GM21825 (cell line): ENCODE data around the gene LCN2.
"Not testable (repeated sequence)": the region's sequence is repeated elsewhere in the genome, so short reads cannot be mapped to it uniquely, and the experiment has no call there.

Experiments
- ATAC-seq: cut with Tn5 transposase; IDR thresholded peaks from one replicate; pipeline ENCODE4 v1.9.1; 2021; ENCODE audit warnings: mild to moderate bottlenecking, moderate library complexity; ENCODE audit not compliant: unreplicated experiment

Gene LCN2

DNA sequence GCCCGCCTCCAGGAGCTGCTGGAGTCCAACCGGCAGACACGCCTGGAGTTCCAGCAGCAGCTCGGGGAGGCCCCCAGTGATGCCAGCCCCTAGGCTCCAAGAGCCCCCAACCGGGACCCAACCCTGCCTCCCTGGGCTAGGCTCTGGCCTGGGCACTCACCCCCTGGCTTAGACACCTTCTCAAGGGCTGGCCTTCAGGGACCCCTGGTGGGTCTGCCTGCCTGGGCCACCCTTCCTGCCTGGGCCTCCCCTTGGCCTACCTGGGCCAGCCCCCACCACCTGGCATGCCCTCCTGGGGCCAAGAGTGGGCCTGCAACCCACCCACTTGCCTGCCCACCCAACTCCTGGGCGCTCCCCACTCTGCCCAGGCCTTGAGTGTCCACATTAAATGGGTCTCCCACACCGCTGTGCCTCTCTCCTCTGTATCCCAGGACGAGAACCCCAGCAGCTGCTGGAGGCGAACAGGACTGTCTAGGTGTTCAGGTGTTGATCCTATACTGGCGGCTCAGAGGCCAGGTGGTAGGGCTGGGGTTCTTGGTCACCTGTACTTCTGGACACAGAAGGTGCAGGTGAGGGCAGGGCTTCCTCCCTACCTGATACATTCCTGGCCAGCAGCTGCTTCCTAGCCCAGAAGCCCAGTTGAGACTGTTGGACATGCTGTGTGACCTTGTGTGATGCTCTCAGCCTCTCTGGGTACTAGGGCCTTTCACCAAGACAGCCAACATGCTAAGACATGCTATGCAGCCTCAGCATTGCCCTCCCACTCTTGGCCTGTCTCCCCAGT is 14.5 kb downstream of the LCN2 start:
- ATAC-seq: no peak

DNA sequence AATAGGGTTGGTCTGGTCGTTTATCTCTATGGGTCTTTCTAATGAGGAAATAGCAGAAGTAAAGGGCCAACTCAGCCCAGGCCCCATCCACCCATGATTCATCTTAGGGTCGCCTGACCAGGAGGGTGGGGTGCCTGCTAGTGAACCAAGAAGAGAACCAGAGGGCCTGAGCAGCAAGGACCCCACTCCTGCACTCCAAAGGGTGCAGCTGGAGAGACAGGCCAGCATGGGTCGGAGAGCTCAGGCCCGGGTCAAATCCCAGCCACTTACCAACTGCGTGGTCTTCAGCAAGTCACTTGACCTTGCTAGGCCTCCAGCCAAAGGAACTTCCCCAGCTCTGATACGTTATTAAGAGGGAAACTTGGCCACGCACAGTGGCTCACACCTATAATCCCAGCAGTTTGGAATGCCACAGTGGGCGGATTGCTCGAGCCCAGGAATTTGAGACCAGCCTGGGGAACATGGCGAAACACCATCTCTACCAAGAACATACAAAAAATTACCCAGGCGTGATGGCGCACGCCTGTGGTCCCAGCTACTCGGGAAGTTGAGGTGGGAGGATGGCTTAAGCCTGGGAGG is 15.1 kb downstream of the LCN2 start:
- no peak for ATAC-seq

- ATAC-seq: no peak
Measured at GRCh38 chr9:128166169-128166568, 16.9 kb downstream of the LCN2 start.

GRCh38 chr9:128167209-128167608 is 18.0 kb downstream of the LCN2 start:
- ATAC-seq: no peak

GRCh38 chr9:128168731-128169308 is 19.6 kb downstream of the LCN2 start:
- no peak for ATAC-seq

- no peak for ATAC-seq
Measured at GRCh38 chr9:128169492-128169891, 20.2 kb downstream of the LCN2 start.

DNA sequence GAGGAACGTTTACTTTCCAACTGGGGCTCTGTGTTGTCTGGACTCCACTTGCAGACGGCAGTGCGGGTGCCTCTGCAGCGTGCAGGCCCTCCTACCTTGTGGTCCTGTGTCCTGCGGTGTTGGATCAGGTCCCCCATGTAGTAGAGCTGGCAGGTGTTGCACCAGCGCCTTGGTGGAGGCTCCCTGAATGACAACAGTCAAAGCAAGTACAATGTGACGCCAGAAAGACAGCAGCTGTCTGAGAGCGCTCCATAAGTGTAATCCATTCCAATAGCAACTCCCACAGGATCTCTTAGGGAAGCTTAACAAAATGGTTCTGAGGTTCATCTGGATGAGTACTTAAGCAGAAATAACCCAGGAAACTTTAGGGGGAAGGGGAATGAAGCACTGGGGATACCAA is 20.7 kb downstream of the LCN2 start:
- no peak for ATAC-seq

DNA sequence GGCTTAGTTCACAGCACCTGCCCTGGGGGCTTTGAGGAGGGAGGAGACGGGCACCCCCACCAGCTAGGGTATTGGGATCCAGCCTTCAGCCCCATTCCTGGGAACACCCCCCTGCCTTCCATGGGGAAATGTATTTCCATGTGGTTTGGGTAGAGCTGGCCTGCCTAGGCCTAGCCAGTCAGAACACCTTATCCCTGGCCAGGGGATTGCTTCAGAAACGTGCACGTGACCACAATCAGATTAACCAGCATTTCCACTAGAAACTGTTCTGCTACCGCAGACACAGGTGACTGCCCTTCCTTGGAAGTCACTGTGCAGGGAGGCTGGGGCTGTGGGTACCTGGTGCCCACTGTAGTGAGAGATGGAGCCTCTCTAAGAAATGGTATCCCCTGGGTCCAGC is 24.8 kb downstream of the LCN2 start:
- no peak for ATAC-seq

DNA sequence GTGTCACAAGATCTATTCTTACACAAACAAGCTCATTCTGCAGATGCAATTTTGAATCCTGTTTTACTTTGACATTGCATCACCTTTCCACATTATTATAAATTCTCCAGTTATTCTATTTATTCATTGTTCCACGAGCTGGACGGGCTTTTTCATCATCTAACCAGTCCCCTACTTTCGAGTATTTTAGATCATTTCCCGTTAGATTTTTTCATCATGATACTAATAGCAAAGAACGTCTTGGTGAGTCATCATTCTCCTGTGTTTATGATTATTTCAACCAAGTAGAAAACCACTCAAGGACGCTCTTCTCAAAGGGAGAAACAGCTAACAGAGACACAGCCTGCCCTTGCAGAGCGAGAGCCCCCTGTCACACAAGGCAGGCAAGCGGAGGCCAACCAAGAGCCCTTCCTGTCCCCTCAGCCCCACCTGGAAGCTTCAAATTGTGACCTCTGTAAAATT is 25.9 kb downstream of the LCN2 start:
- ATAC-seq: no peak

DNA sequence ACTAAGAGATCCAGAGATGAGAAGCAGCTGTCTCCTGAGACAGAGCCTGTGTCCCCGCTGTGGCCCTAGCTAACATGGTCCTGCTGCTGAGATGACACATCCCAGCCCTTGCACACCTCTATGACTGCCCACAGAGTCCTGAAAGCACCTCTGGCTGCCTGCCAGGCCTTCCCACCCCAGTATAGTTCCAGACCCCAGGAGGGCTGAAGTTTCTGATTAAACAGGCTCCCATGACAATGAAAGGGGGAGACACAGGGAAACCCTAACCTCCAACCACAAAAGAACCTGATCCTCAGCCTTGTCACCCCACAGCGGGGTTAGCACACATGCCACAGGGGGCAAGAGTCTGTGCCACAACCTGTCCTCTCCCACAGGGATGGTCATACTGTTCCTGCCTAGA is 26.5 kb downstream of the LCN2 start:
- ATAC-seq: no peak

DNA sequence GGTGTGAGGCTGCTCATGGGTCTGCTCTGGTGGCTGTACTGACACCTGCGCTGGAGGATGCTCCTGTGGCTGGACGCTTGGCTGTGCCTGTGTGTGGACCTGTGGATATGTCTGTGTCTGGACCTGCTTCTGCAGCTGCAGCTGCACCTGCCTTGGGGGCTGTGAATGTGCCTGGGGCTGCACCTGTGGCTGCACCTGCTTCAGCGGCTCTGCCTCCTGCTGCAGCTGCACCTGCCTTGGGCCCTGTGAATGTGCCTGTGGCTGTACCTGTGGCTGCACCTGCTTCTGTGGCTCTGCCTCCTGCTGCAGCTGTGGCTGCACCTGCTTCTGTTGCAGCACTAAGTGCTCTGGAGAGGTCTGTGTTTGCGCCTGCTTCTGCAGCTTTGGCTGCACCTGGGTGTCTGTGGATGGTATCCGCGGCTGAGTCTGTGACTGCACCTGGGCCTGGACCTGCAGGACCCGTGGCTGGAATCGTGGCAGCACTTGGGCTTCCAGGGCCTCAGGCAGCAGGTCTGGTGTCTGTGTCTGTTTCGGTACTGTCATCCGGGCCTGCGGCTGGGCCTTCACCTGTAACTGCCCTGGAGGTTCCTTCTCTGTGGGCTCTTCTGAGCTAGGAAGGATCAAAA is 29.7 kb downstream of the LCN2 start:
- ATAC-seq: no peak

GRCh38 chr9:128180001-128180400 is 30.7 kb downstream of the LCN2 start:
- ATAC-seq: no peak

GRCh38 chr9:128180447-128180846 is 31.2 kb downstream of the LCN2 start:
- no peak for ATAC-seq

GRCh38 chr9:128181480-128181879 is 32.2 kb downstream of the LCN2 start:
- ATAC-seq: not testable (repeated sequence)

- no peak for ATAC-seq
Measured at GRCh38 chr9:128182893-128183588, 33.8 kb downstream of the LCN2 start.

DNA sequence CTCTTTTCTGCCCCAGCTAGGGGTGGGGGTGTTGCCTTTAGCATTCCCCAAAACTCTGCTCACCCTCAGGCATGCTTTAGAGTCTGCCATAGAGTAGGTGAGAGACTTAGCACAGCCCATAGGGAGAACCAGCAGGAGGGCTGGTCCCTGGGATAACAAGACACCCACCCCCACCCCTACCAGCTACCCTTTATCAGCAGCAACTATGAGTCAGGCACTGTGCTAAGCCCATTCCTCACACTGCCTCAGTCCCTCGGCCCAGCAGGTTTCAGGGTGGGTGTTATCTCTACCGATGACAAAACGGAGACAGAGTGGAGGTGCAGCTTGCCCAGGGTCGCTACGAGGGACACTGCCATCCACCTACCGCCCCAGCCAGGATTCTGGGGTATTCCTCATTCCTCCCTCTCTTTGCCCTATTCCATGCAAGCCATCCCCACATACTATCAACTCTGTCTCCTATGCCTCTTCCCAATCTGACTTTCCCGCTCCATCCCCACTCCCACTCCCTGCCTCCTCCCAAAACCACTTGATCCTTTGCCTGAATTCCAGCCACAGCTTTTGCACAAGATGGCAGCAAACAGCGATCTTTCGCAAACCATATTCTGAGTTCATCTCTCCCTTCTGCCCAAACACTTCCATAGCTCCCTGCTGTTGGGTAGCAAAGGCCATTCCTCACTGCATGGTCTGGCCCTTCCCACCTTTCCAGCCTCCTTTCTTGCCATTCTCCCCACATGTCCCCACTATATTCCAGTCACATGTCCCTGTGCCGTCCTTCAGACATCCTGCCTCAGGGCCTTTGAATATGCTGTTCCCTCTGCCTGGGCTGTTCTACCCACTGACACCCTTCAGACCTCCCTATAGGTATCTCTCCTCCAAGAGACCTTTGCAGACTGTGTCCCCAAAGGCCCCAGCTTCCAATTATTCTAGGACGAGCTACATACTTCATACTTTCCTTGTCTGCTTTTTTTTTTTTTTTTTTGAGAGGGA is 37.0 kb downstream of the LCN2 start:
- no peak for ATAC-seq

DNA sequence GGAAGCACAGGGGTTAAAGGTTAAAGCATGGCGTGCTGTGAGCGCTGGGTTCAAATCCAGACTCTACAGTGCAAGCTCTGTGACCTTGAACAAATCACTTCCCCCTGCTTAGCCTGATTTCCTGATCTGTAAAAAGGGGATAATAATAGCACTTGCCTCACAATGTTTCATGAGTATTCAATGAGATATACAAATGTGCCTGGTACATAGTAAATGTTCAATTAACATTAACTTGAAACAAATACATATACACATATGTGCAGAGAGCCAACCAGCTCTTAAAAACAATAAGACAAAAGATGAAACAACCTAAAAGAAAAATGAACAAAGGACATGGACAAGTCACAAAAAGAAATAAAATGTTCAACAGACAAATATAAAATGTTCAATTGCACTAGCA is 38.1 kb downstream of the LCN2 start:
- ATAC-seq: no peak

- ATAC-seq: no peak
Measured at GRCh38 chr9:128188209-128188608, 39.0 kb downstream of the LCN2 start.

DNA sequence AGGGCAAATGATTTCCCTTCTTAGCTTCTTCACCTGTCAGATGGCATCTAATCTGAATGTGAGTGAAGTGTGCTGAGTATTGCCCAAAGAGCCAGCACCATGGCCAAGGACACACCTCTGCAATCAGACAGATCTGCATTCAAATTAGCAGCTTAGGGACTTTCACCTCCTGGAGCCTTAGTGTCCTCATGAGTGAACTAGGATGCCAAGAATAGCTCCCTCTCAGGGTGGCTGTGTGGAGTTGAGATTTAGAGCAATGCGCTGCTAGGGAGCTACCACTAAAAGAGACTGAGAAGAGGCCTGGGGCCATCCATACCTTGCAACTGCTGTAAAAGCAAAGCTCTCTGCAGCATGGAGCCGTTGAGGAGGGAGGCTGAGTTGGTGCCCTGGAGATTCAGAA is 40.8 kb downstream of the LCN2 start:
- no peak for ATAC-seq
